ENCODE data around the gene MKKS.

Gene MKKS

GRCh38 chr20:10369723-10370090 is 64.3 kb downstream of the MKKS start:
- no peak for DNase-seq (ENCODE audit: low read depth in 2 of 2)

GRCh38 chr20:10368702-10369041 is 65.3 kb downstream of the MKKS start:
- DNase-seq (ENCODE audit: low read depth in 2 of 2), result no peak

GRCh38 chr20:10367943-10368701 is 65.9 kb downstream of the MKKS start:
- DNase-seq (ENCODE audit: low read depth in 2 of 2), result no peak

- DNase-seq (ENCODE audit: low read depth in 2 of 2), result no peak
These were observed 66.4 kb downstream of the MKKS start for GRCh38 chr20:10367693-10367942.

GRCh38 chr20:10366898-10367692 is 66.9 kb downstream of the MKKS start:
- DNase-seq (ENCODE audit: low read depth in 2 of 2), result no peak

GRCh38 chr20:10362674-10363073 is 71.3 kb downstream of the MKKS start:
- no peak for DNase-seq (ENCODE audit: low read depth in 2 of 2)

- DNase-seq (ENCODE audit: low read depth in 2 of 2), result no peak
These were observed 73.1 kb downstream of the MKKS start for GRCh38 chr20:10360878-10361277.

GRCh38 chr20:10359621-10360040 is 74.4 kb downstream of the MKKS start:
- DNase-seq (ENCODE audit: low read depth in 2 of 2), result no peak

GRCh38 chr20:10357974-10358373 is 76.0 kb downstream of the MKKS start:
- no peak for DNase-seq (ENCODE audit: low read depth in 2 of 2)

GRCh38 chr20:10357061-10357708 is 76.8 kb downstream of the MKKS start:
- no peak for DNase-seq (ENCODE audit: low read depth in 2 of 2)

GRCh38 chr20:10356628-10357027 is 77.4 kb downstream of the MKKS start:
- DNase-seq (ENCODE audit: low read depth in 2 of 2), result no peak

GRCh38 chr20:10352934-10353824 is 80.8 kb downstream of the MKKS start:
- no peak for DNase-seq (ENCODE audit: low read depth in 2 of 2)
